PC-3 (cell line): ENCODE data around the gene FBXL7. TPM values are rescaled to one million over a fixed set of nuclear protein-coding genes. Genes with fewer than 3 reads are reported as not detected.

Experiments
- ATAC-seq: fragments of 200-7000 bp; cut with Tn5 transposase; 2 replicates; pipeline ENCODE4 v1.9.1; 2020; ENCODE audit warnings: mild to moderate bottlenecking, moderate library complexity
- BruUV-seq: library from RNA; stranded (reverse); fragments of 400-500 nt; replicated peaks from 2 replicates; lab custom pipeline; 2021; lab: Mats Ljungman, UMichigan
- CTCF ChIA-PET: fragments of 300-600 bp; sonication (Branson Sonifier 250); formaldehyde crosslinking; loops from one replicate; lab custom pipeline; 2022; ENCODE audit warnings: antibody characterized with exemption; lab: Charles Lee
- POLR2A ChIA-PET: fragments of 300-600 bp; sonication (Branson Sonifier 250); formaldehyde crosslinking; loops from one replicate; lab custom pipeline; 2022; ENCODE audit warnings: antibody characterized with exemption; ENCODE audit not compliant: unreplicated experiment; lab: Charles Lee
- DNase-seq: peaks from one replicate; pipeline ENCODE4 v3.0.0-alpha.2; 2015
- H2AFZ ChIP-seq: fragments of 300-600 bp; sonication (generic); 2 replicates; pipeline ENCODE4 v1.6.0; 2016; ENCODE audit warnings: antibody characterized with exemption, low read length
- H3F3A ChIP-seq: fragments of 300-600 bp; sonication (generic); one replicate; pipeline ENCODE4 v1.6.0; 2017; ENCODE audit warnings: antibody characterized with exemption, low read length, control low read depth, mild to moderate bottlenecking; ENCODE audit not compliant: unreplicated experiment
- H3K27ac ChIP-seq: fragments of 300-600 bp; sonication (generic); 2 replicates; pipeline ENCODE4 v1.5.1; 2016; ENCODE audit warnings: mild to moderate bottlenecking, low read length
- H3K27me3 ChIP-seq: fragments of 300-600 bp; sonication (generic); 2 replicates; pipeline ENCODE4 v1.6.1; 2016; ENCODE audit warnings: low read length, mixed read lengths
- H3K36me3 ChIP-seq: fragments of 300-600 bp; sonication (generic); 2 replicates; pipeline ENCODE4 v1.6.1; 2016; ENCODE audit warnings: low read depth, mixed run types, low read length, mixed read lengths
- H3K4me1 ChIP-seq: fragments of 300-600 bp; sonication (generic); 2 replicates; pipeline ENCODE4 v1.5.1; 2016; ENCODE audit warnings: low read length; ENCODE audit not compliant: insufficient read depth
- H3K4me2 ChIP-seq: fragments of 300-600 bp; sonication (generic); 2 replicates; pipeline ENCODE4 v1.6.0; 2016; ENCODE audit warnings: low read length
- H3K4me3 ChIP-seq: fragments of 300-600 bp; sonication (generic); 2 replicates; pipeline ENCODE4 v1.5.1; 2016; ENCODE audit warnings: mild to moderate bottlenecking, low read length, mixed read lengths
- H3K79me2 ChIP-seq: fragments of 300-600 bp; sonication (generic); 2 replicates; pipeline ENCODE4 v1.6.1; 2017; ENCODE audit warnings: low read length, mixed read lengths
- H3K9ac ChIP-seq: fragments of 300-600 bp; sonication (generic); 2 replicates; pipeline ENCODE4 v1.6.0; 2016; ENCODE audit warnings: mild to moderate bottlenecking, low read length
- H3K9me2 ChIP-seq: fragments of 300-600 bp; sonication (generic); replicated peaks from 2 replicates; pipeline ENCODE4 v1.6.1; 2016; ENCODE audit warnings: mixed run types, low read length, mixed read lengths
- H3K9me3 ChIP-seq: fragments of 300-600 bp; sonication (generic); 2 replicates; pipeline ENCODE4 v1.6.1; 2016; ENCODE audit warnings: low read length, mixed read lengths
- H4K20me1 ChIP-seq: fragments of 300-600 bp; sonication (generic); 2 replicates; pipeline ENCODE4 v1.6.1; 2016; ENCODE audit warnings: low read length, mixed read lengths
- EZH2 ChIP-seq: fragments of 300-600 bp; sonication (generic); IDR thresholded peaks from one replicate; pipeline ENCODE4 v1.6.1; 2017; ENCODE audit warnings: antibody characterized with exemption, mild to moderate bottlenecking, low read length; ENCODE audit not compliant: unreplicated experiment
- EZH2phosphoT487 ChIP-seq: fragments of 300-600 bp; sonication (generic); IDR thresholded peaks from 2 replicates; pipeline ENCODE4 v1.6.1; 2018; ENCODE audit warnings: mild to moderate bottlenecking, antibody characterized with exemption, low read length, borderline replicate concordance
- intact Hi-C: fragments of 100-400 bp; cut with micrococcal nuclease; formaldehyde crosslinking; loops from 2 replicates; pipeline ENCODE4 v1.9.0; 2023
- total RNA-seq: library from RNA; depleted of rRNA; stranded (reverse); fragments of >200 nt; gene quantifications from 2 replicates; pipeline ENCODE4 v1.2.3, GENCODE V29; 2014
- TF ChIP-seq, protein P1 (sequence below): fragments of 300-600 bp; sonication (generic); conservative IDR thresholded peaks from 2 replicates; pipeline ENCODE4 v1.5.1; 2017; ENCODE audit warnings: antibody characterized with exemption, low read depth, mild to moderate bottlenecking, low read length

The FBXL7 gene
- total RNA-seq, 1 experiment from 2014 or later = 0.18 TPM

- Histone ChIP-seq H3F3A (no peaks in the 10 kb centered on the region), H3K79me2 (no peaks in the 10 kb centered on the region), H3K9me2 (no peaks in the 10 kb centered on the region), H3K27me3 (no peaks in the 10 kb centered on the region), H3K9ac (no peak overlapping the region), H3K4me2 (no peak overlapping the region), H3K27ac (no peak overlapping the region), H3K4me3 (no peak overlapping the region), H3K36me3 (no peaks in the 10 kb centered on the region), H3K4me1 (no peaks in the 10 kb centered on the region), H3K9me3 (peaks cover 23% of the 10 kb centered on the region), H4K20me1 (no peaks in the 10 kb centered on the region), H2AFZ (no peak overlapping the region)
- BruUV-seq = no TSS peak
- DNase-seq (no peak), ATAC-seq (no peak)
- TF ChIP-seq EZH2 (no peak), EZH2phosphoT487 (no peak)
- TF ChIP-seq, protein P1, sequence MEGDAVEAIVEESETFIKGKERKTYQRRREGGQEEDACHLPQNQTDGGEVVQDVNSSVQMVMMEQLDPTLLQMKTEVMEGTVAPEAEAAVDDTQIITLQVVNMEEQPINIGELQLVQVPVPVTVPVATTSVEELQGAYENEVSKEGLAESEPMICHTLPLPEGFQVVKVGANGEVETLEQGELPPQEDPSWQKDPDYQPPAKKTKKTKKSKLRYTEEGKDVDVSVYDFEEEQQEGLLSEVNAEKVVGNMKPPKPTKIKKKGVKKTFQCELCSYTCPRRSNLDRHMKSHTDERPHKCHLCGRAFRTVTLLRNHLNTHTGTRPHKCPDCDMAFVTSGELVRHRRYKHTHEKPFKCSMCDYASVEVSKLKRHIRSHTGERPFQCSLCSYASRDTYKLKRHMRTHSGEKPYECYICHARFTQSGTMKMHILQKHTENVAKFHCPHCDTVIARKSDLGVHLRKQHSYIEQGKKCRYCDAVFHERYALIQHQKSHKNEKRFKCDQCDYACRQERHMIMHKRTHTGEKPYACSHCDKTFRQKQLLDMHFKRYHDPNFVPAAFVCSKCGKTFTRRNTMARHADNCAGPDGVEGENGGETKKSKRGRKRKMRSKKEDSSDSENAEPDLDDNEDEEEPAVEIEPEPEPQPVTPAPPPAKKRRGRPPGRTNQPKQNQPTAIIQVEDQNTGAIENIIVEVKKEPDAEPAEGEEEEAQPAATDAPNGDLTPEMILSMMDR = no peak
- ChIA-PET POLR2A (no interaction called here), CTCF (no interaction called here)
- intact Hi-C loops = no loop called here
Measured at GRCh38 chr5:15734058-15734457, 234.1 kb downstream of the FBXL7 start.

DNA sequence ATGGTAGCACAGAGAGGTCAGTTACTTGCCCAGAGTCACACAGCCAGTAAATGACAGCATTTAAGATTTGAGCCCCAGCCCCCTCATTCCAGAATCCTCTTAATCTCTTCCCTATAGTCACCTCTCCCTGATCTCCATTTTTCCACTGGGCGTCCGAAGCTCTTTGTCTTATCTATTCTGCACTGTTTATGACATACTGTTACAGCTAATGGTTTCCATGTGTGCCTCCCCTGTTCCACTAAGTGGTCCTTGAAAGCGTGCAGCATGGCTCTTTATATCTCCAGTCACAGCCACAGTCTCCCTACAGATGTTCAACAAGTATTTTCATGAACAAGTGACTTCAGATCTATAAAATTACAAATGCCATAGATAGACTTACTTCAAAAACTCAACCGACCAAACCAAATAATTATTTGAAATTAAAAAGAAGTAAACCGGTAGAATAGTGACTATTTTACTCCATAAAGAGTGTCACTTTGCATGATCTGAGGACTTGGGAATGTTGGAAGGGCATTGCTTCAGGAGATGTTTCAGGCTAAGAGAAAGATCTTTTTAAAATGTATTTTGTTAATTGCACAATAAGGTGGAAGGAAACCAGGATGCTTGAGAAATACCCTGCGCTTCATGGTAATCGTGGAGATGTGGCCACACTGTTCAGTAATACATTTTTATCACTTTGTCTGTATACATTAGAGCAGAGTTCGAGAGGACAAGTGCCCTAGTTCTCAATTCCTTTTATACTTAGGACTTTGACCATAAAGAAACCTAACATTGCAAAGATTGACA, 237.2 kb downstream of the FBXL7 start:
- Histone ChIP-seq H3F3A (no peaks in the 10 kb centered on the region), H3K4me1 (no peaks in the 10 kb centered on the region), H3K27ac (no peak overlapping the region), H3K9ac (no peak overlapping the region), H3K79me2 (no peaks in the 10 kb centered on the region), H3K4me3 (no peak overlapping the region), H3K9me3 (peaks cover 31% of the 10 kb centered on the region), H4K20me1 (no peaks in the 10 kb centered on the region), H3K4me2 (no peak overlapping the region), H2AFZ (no peak overlapping the region), H3K27me3 (no peaks in the 10 kb centered on the region), H3K9me2 (no peaks in the 10 kb centered on the region), H3K36me3 (no peaks in the 10 kb centered on the region)
- BruUV-seq = no TSS peak
- ATAC-seq (no peak), DNase-seq (no peak)
- intact Hi-C loops = no loop called here
- CTCF ChIA-PET = no interaction called here
- TF ChIP-seq EZH2phosphoT487 (no peak), EZH2 (no peak)
- TF ChIP-seq, protein P1 = no peak
- POLR2A ChIA-PET = no interaction called here
